AML-193 (cell line): ENCODE measurements around the gene CLDN6.
A peak's percentile ranks its signal among the peaks of the same experiment; 100 is the strongest.

Experiments used
- DNase-seq, 2 experiments: peaks; one replicate each; lab custom pipeline; 2025; lab: John Stamatoyannopoulos, UW

Gene CLDN6

DNA sequence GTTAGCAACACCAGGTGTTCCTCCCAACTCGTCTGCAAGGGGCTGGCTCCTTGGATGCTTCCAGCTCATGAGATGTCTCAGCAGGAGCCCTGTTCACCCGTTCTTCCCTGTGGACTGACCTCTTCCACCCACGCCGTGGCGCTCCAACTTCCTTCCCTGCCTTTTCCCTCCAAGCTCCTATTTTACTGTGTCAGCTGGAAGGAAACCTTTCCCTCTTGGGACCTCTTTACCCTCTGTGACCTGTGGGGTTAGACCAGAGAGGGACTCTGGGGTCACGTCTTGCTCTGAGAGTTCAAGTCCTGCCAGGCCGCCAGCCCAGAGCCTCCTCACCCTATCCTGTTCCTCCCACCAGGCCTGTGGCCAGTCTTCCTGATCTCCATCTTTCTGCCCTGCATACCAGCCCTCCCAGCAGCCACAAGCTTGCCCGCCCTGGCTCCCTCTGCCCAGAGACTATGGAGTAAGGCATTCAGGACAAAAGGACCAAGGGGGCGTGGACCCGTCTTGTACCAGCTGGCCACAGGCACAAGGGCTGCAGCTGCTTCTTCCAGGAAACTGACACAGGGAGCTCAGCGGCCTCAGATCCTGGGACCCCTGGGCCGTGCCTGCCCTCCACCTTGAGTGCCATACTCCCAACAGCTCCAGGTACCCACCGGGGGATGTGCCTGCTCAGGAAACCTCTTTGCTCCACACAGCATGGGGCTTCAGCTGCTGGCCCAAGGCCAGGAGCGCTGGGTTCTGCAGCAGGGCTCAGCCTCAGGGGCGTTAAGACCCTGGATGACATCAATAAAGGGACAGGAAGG lies 45.8 kb downstream of the CLDN6 start:
- no peak for DNase-seq

DNA sequence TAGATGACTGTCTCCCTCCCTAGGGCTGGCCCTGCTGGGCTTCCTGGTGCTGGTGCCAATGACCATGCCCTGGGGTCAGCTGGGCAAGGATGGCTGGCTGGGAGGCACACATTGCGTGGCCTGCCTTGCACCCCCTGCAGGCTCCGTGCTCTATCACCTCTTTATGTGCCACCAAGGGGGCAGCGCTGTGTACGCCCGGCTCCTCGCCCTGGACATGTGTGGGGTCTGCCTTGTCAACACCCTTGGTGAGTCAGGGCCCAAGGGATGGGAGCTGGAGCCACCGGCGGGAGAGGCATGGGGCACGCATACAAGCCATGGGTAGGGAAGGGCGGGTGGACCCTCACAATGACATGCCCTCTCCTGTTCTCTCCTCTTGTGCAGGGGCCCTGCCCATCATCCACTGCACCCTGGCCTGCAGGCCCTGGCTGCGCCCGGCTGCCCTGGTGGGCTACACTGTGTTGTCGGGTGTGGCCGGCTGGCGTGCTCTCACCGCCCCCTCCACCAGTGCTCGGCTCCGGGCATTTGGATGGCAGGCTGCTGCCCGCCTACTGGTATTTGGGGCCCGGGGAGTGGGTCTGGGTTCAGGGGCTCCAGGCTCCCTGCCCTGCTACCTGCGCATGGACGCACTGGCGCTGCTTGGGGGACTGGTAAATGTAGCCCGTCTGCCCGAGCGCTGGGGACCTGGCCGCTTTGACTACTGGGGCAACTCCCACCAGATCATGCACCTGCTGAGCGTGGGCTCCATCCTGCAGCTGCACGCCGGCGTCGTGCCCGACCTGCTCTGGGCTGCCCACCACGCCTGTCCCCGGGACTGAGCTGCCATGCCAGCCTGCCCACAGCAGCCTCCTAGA lies 46.6 kb downstream of the CLDN6 start:
- DNase-seq: no peak

DNA sequence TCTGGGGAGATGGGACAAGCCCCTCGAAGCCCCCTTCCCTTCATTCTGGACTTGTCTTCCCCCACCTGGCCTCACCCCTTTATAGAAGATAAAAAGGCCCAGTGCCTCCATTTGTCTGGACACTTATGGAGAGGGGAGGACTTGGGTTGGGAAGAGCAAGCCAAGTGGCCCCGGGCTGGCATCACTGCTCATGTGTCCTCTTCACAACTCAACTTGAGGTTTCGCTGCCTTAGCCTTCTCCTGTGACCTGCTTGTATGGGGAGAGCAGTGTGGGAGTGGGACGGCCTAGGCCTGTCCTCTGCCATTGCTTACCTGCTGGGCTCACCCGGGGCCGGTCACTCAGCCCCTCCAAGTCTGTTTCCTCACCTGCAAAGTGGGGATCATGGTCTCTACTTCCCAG lies 47.4 kb downstream of the CLDN6 start:
- DNase-seq: no peak

DNA sequence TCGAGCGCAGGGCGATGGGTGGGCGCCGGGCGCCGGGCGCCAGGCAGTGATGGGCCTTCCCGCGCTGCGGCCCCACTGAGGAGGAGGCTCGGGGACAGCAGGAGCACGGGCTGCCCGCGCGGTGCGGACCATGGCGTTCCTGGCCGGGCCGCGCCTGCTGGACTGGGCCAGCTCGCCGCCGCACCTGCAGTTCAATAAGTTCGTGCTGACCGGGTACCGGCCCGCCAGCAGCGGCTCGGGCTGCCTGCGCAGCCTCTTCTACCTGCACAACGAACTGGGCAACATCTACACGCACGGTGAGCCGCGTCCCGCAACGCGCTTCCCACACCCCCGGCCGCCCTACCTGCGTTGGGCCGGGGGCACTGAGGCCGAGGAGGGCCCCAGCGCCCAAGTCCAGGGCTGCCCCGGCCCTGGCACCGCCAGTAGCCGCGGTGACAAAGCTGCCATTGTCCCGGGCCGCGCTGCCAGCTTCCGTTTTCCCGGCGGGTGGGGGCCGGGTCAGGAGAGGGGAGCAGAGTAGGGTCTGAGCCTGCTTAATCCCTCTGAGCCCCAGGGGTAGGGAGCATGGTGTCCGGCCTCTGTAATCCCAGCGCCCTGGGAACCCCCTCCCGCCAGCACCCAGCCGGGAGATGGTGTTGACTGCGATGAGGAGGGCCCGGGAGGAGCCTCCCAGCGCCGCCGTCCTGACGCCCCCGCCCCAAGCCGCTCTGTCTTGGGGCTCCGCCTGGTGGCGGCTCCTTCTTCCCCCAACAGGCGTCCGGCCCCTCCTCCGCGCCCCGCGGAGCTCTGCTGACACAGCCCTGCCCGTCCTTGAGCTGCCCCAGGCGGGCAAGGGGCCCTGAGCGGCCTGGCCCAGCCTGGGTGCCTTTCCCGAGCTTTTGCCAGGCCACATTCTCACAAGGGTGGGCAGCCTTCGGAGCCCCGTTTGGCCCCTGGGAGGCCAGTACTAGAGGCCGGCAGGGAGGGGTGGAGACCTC lies 48.1 kb downstream of the CLDN6 start:
- peak; percentile 70 to 78 for DNase-seq

DNA sequence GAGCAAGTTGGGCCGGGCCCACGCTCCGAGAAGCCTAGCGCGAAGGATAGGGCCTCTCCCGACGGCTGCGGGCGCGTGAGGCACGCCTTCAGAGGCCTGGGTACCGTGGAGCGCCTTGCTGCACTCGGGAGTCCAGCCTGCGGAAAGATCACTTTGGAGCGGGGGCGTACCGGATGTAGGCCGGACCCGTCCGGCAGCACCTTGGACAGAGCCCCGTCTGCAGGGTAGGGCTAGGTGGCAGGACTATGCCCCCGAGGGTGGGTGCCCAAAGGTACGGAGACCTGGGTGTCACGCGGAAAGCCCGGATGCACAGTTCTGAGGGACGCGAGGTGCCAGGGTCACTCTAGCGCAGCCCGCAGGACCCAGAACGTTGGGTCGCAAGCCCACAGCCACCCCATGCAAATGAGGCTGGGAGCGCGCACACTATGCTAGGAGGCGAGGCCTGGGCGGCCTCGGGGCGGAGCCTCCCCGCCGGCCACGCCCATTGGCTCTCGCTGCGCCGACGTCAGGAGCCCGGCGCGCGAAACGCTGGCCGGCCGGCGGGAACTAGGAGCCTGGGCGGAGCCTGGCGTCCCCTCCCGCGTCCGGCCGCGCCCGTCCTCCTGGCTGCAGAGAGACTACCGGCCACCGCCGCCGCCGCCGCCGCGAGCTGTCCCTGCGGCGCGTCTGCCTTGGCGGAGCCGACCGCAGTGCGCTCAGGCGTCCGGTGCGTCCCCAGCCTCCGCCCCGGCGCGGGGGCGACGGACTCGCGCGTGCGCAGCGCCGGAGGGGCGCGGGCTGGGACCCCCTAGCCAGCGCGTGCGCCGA lies 49.0 kb downstream of the CLDN6 start, which contains the start of gene PAQR4:
Gene PAQR4 (plus strand): TSS at position 611 of the 807 bp plus-strand sequence. CDS start 327 bp downstream, outside the sequence.
- DNase-seq: peak; percentile 83 to 87

DNA sequence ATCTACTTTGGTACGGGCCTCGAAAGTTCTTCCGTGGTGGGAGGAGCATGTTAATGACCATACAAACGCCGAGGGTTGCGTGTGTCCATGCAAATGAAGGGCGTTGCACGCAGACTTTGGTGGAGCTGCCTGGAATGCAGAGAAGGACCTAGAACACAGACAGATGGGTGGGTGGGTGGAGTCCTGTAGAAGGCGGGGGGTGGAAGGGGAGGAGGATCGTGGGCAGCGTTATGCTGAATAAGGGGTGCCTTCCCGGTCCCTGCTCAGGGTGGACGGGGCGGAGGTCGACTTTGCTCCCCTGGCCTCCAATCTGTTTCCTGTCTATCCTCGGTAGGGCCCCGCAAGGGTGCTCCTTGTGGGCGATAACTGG lies 49.6 kb downstream of the CLDN6 start:
- DNase-seq: no peak

DNA sequence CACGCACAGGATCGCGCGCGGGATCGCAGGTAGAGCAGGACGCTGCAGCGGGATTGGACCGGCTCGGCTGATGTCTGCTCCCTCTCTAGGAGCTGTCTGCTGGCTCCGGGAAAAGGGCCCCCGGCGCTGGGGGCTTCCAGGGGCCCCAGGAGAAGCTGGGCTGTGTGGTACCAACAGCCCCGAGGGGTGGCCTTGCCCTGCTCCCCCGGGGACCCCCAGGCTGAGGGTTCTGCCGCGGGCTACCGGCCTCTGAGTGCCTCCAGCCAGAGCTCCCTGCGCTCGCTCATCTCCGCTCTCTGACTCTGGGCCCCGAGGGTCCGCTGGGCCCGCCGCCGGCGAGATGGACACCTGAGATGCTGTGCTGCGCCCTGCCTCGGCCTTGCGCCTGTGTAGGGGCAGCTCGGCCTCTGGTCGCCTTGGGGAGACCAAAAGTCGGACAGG lies 50.2 kb downstream of the CLDN6 start:
- DNase-seq: no peak

DNA sequence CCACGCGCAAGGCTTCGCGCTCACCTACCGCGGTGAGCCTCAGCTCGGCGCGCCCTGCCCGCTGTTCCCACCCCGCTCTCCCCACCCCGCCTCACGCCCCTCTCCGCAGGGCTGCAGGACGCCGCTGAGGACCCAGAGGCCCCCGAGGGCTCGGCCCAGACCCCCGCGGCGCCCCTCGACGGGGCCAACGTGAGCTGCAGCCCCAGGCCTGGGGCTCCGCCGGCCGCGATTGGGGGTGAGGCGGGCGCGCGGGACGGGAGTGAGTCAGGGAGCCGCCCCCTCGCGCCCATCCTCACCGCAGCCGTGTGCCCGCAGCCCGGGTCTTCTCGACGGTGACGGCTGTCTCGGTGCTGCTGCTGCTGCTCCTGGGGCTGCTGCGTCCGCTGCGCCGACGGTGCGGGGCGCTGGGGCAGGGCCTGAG lies 50.8 kb downstream of the CLDN6 start:
- DNase-seq: no peak

DNA sequence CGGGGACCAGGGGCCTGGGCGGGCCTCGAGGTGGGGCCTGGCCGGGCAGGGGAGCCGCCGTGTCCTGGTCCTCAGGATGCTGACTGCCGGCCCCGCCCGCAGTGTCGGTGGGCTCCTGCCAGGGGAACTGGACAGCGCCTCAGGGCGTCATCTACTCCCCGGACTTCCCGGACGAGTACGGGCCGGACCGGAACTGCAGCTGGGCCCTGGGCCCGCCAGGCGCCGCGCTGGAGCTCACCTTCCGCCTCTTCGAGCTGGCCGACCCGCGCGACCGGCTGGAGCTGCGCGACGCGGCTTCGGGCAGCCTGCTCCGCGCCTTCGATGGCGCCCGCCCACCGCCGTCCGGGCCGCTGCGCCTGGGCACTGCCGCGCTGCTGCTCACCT lies 51.2 kb downstream of the CLDN6 start:
- no peak for DNase-seq

DNA sequence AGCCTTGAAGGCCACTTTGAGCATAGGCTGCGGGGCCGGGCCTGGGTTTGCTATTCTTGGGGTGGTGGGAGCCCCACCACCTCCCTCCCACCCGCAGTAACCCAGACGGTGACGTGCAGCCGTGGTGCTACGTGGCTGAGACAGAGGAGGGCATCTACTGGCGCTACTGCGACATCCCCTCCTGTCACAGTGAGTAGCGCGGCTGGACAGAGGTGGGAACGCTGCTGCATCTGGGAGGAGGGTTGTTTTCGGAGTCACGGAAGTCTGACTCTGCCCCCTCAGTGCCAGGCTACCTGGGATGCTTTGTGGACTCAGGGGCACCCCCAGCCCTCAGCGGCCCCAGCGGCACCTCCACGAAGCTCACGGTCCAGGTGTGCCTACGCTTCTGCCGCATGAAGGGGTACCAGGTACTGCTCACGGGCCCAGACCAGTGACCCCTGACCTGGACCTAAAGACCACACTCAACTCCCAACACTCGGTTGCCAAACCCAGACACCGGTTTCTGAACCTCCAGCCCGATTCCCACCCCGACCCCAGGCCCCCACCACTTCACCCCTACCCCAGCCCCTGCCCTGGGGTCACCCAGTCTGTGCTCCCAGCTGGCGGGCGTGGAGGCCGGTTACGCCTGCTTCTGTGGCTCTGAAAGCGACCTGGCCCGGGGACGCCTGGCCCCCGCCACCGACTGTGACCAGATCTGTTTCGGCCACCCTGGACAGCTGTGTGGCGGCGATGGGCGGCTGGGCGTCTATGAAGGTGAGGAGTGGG lies 51.8 kb downstream of the CLDN6 start:
- no peak for DNase-seq
